SK-N-SH treated with all-trans-retinoic acid at 6 μM for 48 hours (cell line): ENCODE results near the gene DRC7.

ENCODE experiments used
- ATAC-seq: fragments of 200-7000 bp; cut with Tn5 transposase; 3 replicates; pipeline ENCODE4 v1.9.1; 2020; ENCODE audit warnings: mild to moderate bottlenecking, moderate library complexity
- BACH2 ChIP-seq: fragments of 250-450 bp; sonication (Bioruptor Pico); IDR thresholded peaks from 2 replicates; pipeline ENCODE4 v1.9.0; 2021; ENCODE audit warnings: mild to moderate bottlenecking, borderline replicate concordance
- CSDC2 ChIP-seq: fragments of 250-450 bp; sonication (Bioruptor Pico); IDR thresholded peaks from 2 replicates; pipeline ENCODE4 v1.5.0; 2020; ENCODE audit warnings: mild to moderate bottlenecking, moderate library complexity
- ESRRG ChIP-seq: fragments of 250-450 bp; sonication (Bioruptor Pico); IDR thresholded peaks from 2 replicates; pipeline ENCODE4 v1.6.1; 2021; ENCODE audit warnings: mild to moderate bottlenecking
- GLIS3 ChIP-seq: fragments of 250-450 bp; sonication (Bioruptor Pico); IDR thresholded peaks from 2 replicates; pipeline ENCODE4 v1.5.0; 2020; ENCODE audit warnings: mild to moderate bottlenecking, moderate library complexity
- ISL1 ChIP-seq: fragments of 250-450 bp; sonication (Bioruptor Pico); IDR thresholded peaks from 2 replicates; pipeline ENCODE4 v2.1.2; 2022; ENCODE audit warnings: mild to moderate bottlenecking, moderate library complexity
- OSR1 ChIP-seq: fragments of 250-450 bp; sonication (Bioruptor Pico); IDR thresholded peaks from 2 replicates; pipeline ENCODE4 v1.8.0; 2022; ENCODE audit warnings: moderate library complexity, mild to moderate bottlenecking, inconsistent platforms
- PPARA ChIP-seq: fragments of 250-450 bp; sonication (Bioruptor Pico); IDR thresholded peaks from 2 replicates; pipeline ENCODE4 v1.5.0; 2020; ENCODE audit warnings: mild to moderate bottlenecking, borderline replicate concordance
- RARB ChIP-seq: fragments of 250-450 bp; sonication (Bioruptor Pico); IDR thresholded peaks from 2 replicates; pipeline ENCODE4 v1.8.0; 2021; ENCODE audit warnings: mild to moderate bottlenecking, moderate library complexity
- SNAI2 ChIP-seq: fragments of 250-450 bp; sonication (Bioruptor Pico); IDR thresholded peaks from 2 replicates; pipeline ENCODE4 v1.5.0; 2020; ENCODE audit warnings: mild to moderate bottlenecking, moderate library complexity
- TCF4 ChIP-seq: fragments of 250-450 bp; sonication (Bioruptor Pico); IDR thresholded peaks from 2 replicates; pipeline ENCODE4 v1.8.0; 2021; ENCODE audit warnings: mild to moderate bottlenecking, moderate library complexity, borderline replicate concordance
- TOX ChIP-seq: fragments of 250-450 bp; sonication (Bioruptor Pico); IDR thresholded peaks from 2 replicates; pipeline ENCODE4 v1.8.0; 2021; ENCODE audit warnings: mild to moderate bottlenecking, moderate library complexity, borderline replicate concordance
- ZC3H10 ChIP-seq: fragments of 250-450 bp; sonication (Bioruptor Pico); IDR thresholded peaks from 2 replicates; pipeline ENCODE4 v1.5.1; 2021; ENCODE audit warnings: mild to moderate bottlenecking, moderate library complexity
- ZFP3 ChIP-seq: fragments of 250-450 bp; sonication (Bioruptor Pico); IDR thresholded peaks from 2 replicates; pipeline ENCODE4 v1.5.0; 2020; ENCODE audit warnings: mild to moderate bottlenecking, moderate library complexity
- ZFP30 ChIP-seq: fragments of 450-650 bp; formaldehyde crosslinking; IDR thresholded peaks from 2 replicates; pipeline ENCODE4 v1.5.0; 2022; ENCODE audit warnings: mild to moderate bottlenecking, moderate library complexity
- ZNF565 ChIP-seq: fragments of 450-650 bp; formaldehyde crosslinking; conservative IDR thresholded peaks from 2 replicates; pipeline ENCODE4 v1.5.0; 2020; ENCODE audit warnings: low read depth, mild to moderate bottlenecking, moderate library complexity
- ZNF70 ChIP-seq: fragments of 450-650 bp; formaldehyde crosslinking; IDR thresholded peaks from 2 replicates; pipeline ENCODE4 v1.5.0; 2020; ENCODE audit warnings: mild to moderate bottlenecking, moderate library complexity
- ZNF8 ChIP-seq: fragments of 450-650 bp; formaldehyde crosslinking; IDR thresholded peaks from 2 replicates; pipeline ENCODE4 v1.5.0; 2020; ENCODE audit warnings: mild to moderate bottlenecking, moderate library complexity
- TF ChIP-seq, protein P1 (sequence below): fragments of 250-450 bp; sonication (Bioruptor Pico); IDR thresholded peaks from 2 replicates; pipeline ENCODE4 v1.5.0; 2020; ENCODE audit warnings: mild to moderate bottlenecking, moderate library complexity
- TF ChIP-seq, protein P2 (sequence below): fragments of 250-450 bp; sonication (Bioruptor Pico); IDR thresholded peaks from 2 replicates; pipeline ENCODE4 v1.8.0; 2020; ENCODE audit warnings: mild to moderate bottlenecking, moderate library complexity, borderline replicate concordance
- TF ChIP-seq, protein P3 (sequence below): fragments of 250-450 bp; sonication (Bioruptor Pico); IDR thresholded peaks from 2 replicates; pipeline ENCODE4 v1.8.0; 2021; ENCODE audit warnings: low read depth, mild to moderate bottlenecking, moderate library complexity, borderline replicate concordance
- TF ChIP-seq, protein P4 (sequence below): fragments of 250-450 bp; sonication (Bioruptor Pico); IDR thresholded peaks from 2 replicates; pipeline ENCODE4 v1.5.1; 2020; ENCODE audit warnings: low read depth, mild to moderate bottlenecking, moderate library complexity

DRC7 gene

DNA sequence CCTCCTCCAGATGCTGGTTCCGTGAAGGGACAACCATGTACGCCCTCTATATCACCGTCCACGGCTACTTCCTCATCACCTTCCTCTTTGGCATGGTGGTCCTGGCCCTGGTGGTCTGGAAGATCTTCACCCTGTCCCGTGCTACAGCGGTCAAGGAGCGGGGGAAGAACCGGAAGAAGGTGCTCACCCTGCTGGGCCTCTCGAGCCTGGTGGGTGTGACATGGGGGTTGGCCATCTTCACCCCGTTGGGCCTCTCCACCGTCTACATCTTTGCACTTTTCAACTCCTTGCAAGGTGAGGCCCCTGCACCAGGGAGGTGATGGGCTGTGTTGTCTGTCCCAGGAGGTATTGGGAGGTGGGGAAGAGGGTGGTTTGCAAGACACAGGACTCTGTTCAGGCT is 9.0 kb upstream of the DRC7 start:
- ATAC-seq, result no peak
- TF ChIP-seq ZNF70 (CRISPR knock-in tag), result no peak
- no peak for TF ChIP-seq ZFP3 (CRISPR knock-in tag)
- TF ChIP-seq, protein P1, sequence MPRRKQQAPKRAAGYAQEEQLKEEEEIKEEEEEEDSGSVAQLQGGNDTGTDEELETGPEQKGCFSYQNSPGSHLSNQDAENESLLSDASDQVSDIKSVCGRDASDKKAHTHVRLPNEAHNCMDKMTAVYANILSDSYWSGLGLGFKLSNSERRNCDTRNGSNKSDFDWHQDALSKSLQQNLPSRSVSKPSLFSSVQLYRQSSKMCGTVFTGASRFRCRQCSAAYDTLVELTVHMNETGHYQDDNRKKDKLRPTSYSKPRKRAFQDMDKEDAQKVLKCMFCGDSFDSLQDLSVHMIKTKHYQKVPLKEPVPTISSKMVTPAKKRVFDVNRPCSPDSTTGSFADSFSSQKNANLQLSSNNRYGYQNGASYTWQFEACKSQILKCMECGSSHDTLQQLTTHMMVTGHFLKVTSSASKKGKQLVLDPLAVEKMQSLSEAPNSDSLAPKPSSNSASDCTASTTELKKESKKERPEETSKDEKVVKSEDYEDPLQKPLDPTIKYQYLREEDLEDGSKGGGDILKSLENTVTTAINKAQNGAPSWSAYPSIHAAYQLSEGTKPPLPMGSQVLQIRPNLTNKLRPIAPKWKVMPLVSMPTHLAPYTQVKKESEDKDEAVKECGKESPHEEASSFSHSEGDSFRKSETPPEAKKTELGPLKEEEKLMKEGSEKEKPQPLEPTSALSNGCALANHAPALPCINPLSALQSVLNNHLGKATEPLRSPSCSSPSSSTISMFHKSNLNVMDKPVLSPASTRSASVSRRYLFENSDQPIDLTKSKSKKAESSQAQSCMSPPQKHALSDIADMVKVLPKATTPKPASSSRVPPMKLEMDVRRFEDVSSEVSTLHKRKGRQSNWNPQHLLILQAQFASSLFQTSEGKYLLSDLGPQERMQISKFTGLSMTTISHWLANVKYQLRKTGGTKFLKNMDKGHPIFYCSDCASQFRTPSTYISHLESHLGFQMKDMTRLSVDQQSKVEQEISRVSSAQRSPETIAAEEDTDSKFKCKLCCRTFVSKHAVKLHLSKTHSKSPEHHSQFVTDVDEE (CRISPR knock-in tag), result no peak
- TF ChIP-seq ZNF8 (CRISPR knock-in tag), result no peak
- no peak for TF ChIP-seq ZNF565 (CRISPR knock-in tag)
- TF ChIP-seq, protein P2, sequence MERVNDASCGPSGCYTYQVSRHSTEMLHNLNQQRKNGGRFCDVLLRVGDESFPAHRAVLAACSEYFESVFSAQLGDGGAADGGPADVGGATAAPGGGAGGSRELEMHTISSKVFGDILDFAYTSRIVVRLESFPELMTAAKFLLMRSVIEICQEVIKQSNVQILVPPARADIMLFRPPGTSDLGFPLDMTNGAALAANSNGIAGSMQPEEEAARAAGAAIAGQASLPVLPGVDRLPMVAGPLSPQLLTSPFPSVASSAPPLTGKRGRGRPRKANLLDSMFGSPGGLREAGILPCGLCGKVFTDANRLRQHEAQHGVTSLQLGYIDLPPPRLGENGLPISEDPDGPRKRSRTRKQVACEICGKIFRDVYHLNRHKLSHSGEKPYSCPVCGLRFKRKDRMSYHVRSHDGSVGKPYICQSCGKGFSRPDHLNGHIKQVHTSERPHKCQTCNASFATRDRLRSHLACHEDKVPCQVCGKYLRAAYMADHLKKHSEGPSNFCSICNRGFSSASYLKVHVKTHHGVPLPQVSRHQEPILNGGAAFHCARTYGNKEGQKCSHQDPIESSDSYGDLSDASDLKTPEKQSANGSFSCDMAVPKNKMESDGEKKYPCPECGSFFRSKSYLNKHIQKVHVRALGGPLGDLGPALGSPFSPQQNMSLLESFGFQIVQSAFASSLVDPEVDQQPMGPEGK (CRISPR knock-in tag), result no peak
- TF ChIP-seq ISL1 (CRISPR knock-in tag), result no peak
- no peak for TF ChIP-seq RARB (CRISPR knock-in tag)
- no peak for TF ChIP-seq SNAI2 (CRISPR knock-in tag)
- TF ChIP-seq, protein P3, sequence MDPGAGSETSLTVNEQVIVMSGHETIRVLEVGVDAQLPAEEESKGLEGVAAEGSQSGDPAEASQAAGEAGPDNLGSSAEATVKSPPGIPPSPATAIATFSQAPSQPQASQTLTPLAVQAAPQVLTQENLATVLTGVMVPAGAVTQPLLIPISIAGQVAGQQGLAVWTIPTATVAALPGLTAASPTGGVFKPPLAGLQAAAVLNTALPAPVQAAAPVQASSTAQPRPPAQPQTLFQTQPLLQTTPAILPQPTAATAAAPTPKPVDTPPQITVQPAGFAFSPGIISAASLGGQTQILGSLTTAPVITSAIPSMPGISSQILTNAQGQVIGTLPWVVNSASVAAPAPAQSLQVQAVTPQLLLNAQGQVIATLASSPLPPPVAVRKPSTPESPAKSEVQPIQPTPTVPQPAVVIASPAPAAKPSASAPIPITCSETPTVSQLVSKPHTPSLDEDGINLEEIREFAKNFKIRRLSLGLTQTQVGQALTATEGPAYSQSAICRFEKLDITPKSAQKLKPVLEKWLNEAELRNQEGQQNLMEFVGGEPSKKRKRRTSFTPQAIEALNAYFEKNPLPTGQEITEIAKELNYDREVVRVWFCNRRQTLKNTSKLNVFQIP (CRISPR knock-in tag), result no peak
- TF ChIP-seq, protein P4, sequence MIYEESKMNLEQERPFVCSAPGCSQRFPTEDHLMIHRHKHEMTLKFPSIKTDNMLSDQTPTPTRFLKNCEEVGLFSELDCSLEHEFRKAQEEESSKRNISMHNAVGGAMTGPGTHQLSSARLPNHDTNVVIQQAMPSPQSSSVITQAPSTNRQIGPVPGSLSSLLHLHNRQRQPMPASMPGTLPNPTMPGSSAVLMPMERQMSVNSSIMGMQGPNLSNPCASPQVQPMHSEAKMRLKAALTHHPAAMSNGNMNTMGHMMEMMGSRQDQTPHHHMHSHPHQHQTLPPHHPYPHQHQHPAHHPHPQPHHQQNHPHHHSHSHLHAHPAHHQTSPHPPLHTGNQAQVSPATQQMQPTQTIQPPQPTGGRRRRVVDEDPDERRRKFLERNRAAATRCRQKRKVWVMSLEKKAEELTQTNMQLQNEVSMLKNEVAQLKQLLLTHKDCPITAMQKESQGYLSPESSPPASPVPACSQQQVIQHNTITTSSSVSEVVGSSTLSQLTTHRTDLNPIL (CRISPR knock-in tag), result no peak
- TF ChIP-seq CSDC2 (CRISPR knock-in tag), result no peak
- no peak for TF ChIP-seq BACH2
- no peak for TF ChIP-seq OSR1 (CRISPR knock-in tag)
- no peak for TF ChIP-seq PPARA
- TF ChIP-seq ZFP30, result no peak

DNA sequence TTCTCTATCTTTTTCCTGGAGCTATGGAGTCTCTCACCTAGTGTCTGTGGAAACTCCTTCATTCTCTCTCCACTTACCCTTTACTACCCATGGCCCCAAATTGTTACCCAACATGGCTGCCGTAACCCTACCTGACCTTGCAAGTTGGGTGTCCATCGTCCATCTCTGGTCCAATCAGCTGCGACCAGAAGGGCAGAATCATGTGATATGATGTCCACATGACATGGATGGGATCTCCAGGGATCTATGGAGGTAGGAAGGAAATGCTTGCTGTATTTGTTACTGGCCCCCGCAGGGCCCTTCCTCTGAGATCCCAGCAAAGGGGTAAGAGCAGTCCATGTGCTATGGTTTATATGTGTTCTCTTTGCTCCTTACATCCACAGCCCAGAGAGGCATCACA is 8.0 kb upstream of the DRC7 start:
- TF ChIP-seq OSR1 (CRISPR knock-in tag), result no peak
- no peak for TF ChIP-seq RARB (CRISPR knock-in tag)
- no peak for TF ChIP-seq ZFP30
- no peak for TF ChIP-seq ZNF565 (CRISPR knock-in tag)
- TF ChIP-seq BACH2, result no peak
- no peak for ATAC-seq

DNA sequence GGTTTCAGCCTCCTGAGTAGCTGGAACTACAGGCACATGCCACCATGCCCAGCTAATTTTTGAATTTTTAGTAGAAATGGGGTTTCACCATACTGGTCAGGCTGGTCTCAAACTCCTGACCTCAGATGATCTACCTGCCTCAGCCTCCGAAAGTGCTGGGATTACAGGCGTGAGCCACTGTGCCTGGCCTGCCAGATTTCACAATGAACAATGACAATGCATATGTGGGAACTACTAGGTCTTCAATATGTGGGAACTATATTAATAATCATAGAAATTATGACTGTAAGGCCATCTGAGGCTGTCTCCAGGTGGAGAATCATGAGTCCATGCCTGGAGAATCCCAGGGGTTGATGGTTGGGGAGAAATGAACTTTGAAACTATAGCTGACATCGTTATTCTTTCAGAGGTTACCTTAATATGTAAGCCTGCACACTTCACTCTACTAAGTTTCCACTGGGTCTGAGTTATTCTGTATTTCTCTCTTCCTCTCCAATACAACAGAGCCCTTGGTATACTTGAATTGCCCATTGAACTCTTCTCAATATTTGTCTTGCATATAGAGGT is 7.2 kb upstream of the DRC7 start:
- ATAC-seq, result no peak
- TF ChIP-seq ISL1 (CRISPR knock-in tag) (no peak), TCF4 (no peak), TOX (CRISPR knock-in tag) (no peak), GLIS3 (CRISPR knock-in tag) (no peak)

DNA sequence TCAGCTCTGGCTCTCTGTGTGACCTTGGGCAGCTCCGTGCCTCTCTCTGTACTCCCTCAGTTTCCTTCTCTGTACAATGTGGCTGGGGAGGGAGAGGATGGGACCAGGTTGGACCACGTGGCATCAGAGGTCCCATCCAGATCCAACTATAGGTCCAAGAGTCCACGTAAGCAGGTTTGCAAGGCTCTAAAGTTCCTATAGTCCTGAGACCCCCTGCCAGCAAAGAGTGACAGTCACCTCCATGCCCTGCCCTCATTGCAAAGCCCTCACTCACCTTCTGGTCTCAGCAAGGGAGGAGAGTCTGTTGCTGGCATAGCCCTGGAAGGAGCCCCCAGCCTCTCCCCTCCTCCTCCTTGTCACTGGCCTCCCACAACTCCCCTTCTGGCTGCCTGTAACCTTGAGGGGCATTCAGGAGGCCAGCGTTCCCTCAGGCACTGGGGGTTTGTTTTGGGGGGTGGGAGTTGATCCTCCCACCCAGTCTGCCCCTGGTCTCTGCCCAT is 6.1 kb upstream of the DRC7 start:
- ATAC-seq, result no peak
- TF ChIP-seq CSDC2 (CRISPR knock-in tag) (no peak), ESRRG (no peak), TCF4 (no peak), PPARA (no peak), ZFP30 (no peak), TOX (CRISPR knock-in tag) (no peak), BACH2 (no peak), RARB (CRISPR knock-in tag) (no peak), ZNF8 (CRISPR knock-in tag) (no peak), ZNF565 (CRISPR knock-in tag) (no peak), ZC3H10 (CRISPR knock-in tag) (no peak), ISL1 (CRISPR knock-in tag) (no peak)
